ENCODE data around the gene JPT1. TPM values are rescaled to one million over a fixed set of nuclear protein-coding genes. Genes with fewer than 3 reads are reported as not detected.

Gene JPT1
- total RNA-seq, 1 experiment from 2014 or later: 265 TPM

- H2BK120ac ChIP-seq (ENCODE audit: low read depth, low read length, poor library complexity, severe bottlenecking): no peak overlapping the region
- no peak for DNase-seq
- H3K9me3 ChIP-seq (ENCODE audit: control insufficient read depth, low read depth, low read length): no peaks in the 10 kb centered on the region
- no peak overlapping the region for H3K4me2 ChIP-seq (ENCODE audit: insufficient read depth, insufficient read length, low read length)
- no peak overlapping the region for H3K4ac ChIP-seq (ENCODE audit: low read depth, low read length)
- H3K79me1 ChIP-seq (ENCODE audit: insufficient read depth, low read depth, low read length, poor library complexity, severe bottlenecking): no peaks in the 10 kb centered on the region
- H3K14ac ChIP-seq (ENCODE audit: insufficient read depth, low read length): no peak overlapping the region
- H4K5ac ChIP-seq (ENCODE audit: insufficient read length, low read depth, low read length): no peak overlapping the region
- Mint-ChIP-seq H3K4me3 (no peak overlapping the region), H3K27me3 (ENCODE audit: low read depth) (no peaks in the 10 kb centered on the region), H3K27ac (no peak overlapping the region), H3K4me1 (no peaks in the 10 kb centered on the region; a peak in 1 of 4 replicates), H3K9me3 (no peaks in the 10 kb centered on the region), H3K36me3 (ENCODE audit: insufficient read depth in 1 of 3, low read depth in 3 of 3) (peaks cover 9 to 36% (median 30%) of the 10 kb centered on the region in 3 experiments; a peak in 6 of 7 replicates)
- H3K79me2 ChIP-seq (ENCODE audit: insufficient read depth, low read length): no peaks in the 10 kb centered on the region; the same call in 1 of the 2 replicates
- no peak overlapping the region for H3K56ac ChIP-seq (ENCODE audit: insufficient read length, low read depth, low read length)
- WGBS (ENCODE audit: extremely low coverage, insufficient read length, low lambda C conversion rate): no CpG with 5 or more reads among the region's 5 CpGs
- H3K23ac ChIP-seq (ENCODE audit: insufficient read length, low read depth, low read length): no peak overlapping the region
- no peaks in the 10 kb centered on the region for H4K20me1 ChIP-seq (ENCODE audit: control insufficient read depth, insufficient read depth, insufficient read length)
- H3K23me2 ChIP-seq (ENCODE audit: insufficient read length, low read depth, low read length, poor library complexity, severe bottlenecking): no peaks in the 10 kb centered on the region
- no peak overlapping the region for H4K8ac ChIP-seq (replicated peaks; ENCODE audit: insufficient read length, low read depth, low read length)
- H4K91ac ChIP-seq (ENCODE audit: insufficient read length, low read depth, low read length): no peak overlapping the region
- no peak overlapping the region for H2AFZ ChIP-seq (ENCODE audit: low read length)
- H3K18ac ChIP-seq (ENCODE audit: insufficient read length, low read depth, low read length): no peak overlapping the region
- H3K27me3 ChIP-seq (ENCODE audit: insufficient read depth, low read length): no peaks in the 10 kb centered on the region
- no peak for TF ChIP-seq CTCF (conservative IDR thresholded peaks at IDR 0.05)
- H2BK15ac ChIP-seq (ENCODE audit: low read depth, low read length): no peak overlapping the region
- H2AK5ac ChIP-seq (ENCODE audit: insufficient read length, low read length): no peak overlapping the region
- H2BK12ac ChIP-seq (ENCODE audit: insufficient read length, low read depth, low read length): no peak overlapping the region
- no peaks in the 10 kb centered on the region for H3K4me1 ChIP-seq (ENCODE audit: insufficient read depth, low read length)
- H2BK5ac ChIP-seq (ENCODE audit: insufficient read length, low read length): no peak overlapping the region
- no peak overlapping the region for H3K27ac ChIP-seq (ENCODE audit: insufficient read length, low read depth, low read length)
- H3K9ac ChIP-seq (ENCODE audit: extremely low read depth, insufficient read length, low read length): no peak overlapping the region
- H2BK20ac ChIP-seq (ENCODE audit: low read depth, low read length, poor library complexity, severe bottlenecking): no peak overlapping the region
- no peak overlapping the region for H3T11ph ChIP-seq (ENCODE audit: low read length)
Observed at GRCh38 chr17:75163074-75163473, 8.8 kb upstream of the JPT1 start.

Data from H9 (cell line).